ENCODE results near the gene CABP4.
A peak's percentile ranks its signal among the peaks of the same experiment; 100 is the strongest.

The CABP4 gene

DNA sequence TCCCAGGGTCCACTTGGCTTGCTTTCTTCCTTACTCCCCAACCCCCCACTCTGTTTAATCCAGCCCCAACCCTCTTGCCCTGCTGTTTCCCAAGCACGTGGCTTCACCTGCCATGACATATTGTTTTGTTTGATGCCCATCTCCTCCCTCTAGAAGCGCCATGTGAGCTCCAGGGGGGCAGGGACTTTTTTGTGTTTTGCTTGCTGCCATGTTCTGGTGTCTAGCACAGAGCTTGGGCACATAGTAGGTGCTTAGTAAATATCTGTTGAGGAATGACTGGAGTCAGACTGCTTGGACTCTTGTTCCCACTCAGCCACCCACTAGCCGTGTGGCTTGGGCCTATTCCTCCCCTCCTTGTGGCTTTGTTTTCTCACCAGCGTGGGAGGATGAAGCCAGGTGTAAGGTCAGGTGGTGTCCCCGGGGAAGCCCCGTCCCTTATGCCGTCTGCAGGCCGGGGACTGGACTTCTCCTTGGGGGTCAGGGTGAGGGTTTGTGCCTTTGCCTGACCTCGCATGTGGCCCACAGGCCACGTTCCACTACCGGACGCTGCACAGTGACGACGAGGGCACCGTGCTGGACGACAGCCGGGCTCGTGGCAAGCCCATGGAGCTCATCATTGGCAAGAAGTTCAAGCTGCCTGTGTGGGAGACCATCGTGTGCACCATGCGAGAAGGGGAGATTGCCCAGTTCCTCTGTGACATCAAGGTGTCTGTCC lies 31.5 kb downstream of the CABP4 start:
- DNase-seq (ENCODE audit: extremely low read depth, insufficient read length) = peak; percentile 87
- H3K27me3 ChIP-seq (replicated peaks; ENCODE audit: control insufficient read depth, insufficient read depth, low read length) = no peaks in the 10 kb centered on the region
- H3K36me3 ChIP-seq (ENCODE audit: control insufficient read depth, insufficient read depth, low read length) = peaks cover 19% of the 10 kb centered on the region
- no peak overlapping the region for H3K4me3 ChIP-seq (replicated peaks; ENCODE audit: low read depth, low read length)
- TF ChIP-seq, protein P1, sequence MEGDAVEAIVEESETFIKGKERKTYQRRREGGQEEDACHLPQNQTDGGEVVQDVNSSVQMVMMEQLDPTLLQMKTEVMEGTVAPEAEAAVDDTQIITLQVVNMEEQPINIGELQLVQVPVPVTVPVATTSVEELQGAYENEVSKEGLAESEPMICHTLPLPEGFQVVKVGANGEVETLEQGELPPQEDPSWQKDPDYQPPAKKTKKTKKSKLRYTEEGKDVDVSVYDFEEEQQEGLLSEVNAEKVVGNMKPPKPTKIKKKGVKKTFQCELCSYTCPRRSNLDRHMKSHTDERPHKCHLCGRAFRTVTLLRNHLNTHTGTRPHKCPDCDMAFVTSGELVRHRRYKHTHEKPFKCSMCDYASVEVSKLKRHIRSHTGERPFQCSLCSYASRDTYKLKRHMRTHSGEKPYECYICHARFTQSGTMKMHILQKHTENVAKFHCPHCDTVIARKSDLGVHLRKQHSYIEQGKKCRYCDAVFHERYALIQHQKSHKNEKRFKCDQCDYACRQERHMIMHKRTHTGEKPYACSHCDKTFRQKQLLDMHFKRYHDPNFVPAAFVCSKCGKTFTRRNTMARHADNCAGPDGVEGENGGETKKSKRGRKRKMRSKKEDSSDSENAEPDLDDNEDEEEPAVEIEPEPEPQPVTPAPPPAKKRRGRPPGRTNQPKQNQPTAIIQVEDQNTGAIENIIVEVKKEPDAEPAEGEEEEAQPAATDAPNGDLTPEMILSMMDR (IDR thresholded peaks at IDR 0.05; ENCODE audit: insufficient read depth, low read length, poor library complexity, severe bottlenecking) = no peak

DNA sequence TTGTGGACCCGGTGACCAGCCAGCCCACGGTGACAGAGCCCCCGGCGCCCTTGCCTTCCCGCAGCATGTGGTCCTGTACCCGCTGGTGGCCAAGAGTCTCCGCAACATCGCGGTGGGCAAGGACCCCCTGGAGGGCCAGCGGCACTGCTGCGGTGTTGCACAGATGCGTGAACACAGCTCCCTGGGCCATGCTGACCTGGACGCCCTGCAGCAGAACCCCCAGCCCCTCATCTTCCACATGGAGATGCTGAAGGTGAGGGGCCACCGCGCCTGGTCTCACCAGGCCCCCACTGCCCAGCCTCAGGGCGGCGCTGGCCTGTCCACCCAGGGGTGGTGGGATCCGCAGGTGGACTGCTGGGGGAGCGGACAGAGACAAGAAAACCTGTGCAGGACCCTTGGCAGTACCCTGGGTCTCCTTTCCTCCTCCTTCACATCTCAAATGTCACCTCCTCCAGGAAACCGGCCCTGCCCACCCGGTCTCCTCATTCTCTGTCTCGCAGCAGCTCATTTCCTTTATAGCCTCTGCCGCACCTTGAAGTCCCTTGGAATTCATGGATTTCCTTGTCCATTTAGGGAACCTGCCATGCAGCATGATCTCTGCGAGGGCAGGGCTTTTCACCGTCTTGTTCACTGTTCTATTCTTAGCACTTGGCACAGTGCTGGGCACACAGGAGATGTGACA lies 34.2 kb downstream of the CABP4 start:
- H3K36me3 ChIP-seq (ENCODE audit: control insufficient read depth, insufficient read depth, low read length) = peaks cover 33% of the 10 kb centered on the region
- H3K4me3 ChIP-seq (replicated peaks; ENCODE audit: low read depth, low read length) = no peak overlapping the region
- DNase-seq (ENCODE audit: extremely low read depth, insufficient read length) = peak; percentile 14
- TF ChIP-seq, protein P1 (IDR thresholded peaks at IDR 0.05; ENCODE audit: insufficient read depth, low read length, poor library complexity, severe bottlenecking) = no peak
- H3K27me3 ChIP-seq (replicated peaks; ENCODE audit: control insufficient read depth, insufficient read depth, low read length) = no peaks in the 10 kb centered on the region

DNA sequence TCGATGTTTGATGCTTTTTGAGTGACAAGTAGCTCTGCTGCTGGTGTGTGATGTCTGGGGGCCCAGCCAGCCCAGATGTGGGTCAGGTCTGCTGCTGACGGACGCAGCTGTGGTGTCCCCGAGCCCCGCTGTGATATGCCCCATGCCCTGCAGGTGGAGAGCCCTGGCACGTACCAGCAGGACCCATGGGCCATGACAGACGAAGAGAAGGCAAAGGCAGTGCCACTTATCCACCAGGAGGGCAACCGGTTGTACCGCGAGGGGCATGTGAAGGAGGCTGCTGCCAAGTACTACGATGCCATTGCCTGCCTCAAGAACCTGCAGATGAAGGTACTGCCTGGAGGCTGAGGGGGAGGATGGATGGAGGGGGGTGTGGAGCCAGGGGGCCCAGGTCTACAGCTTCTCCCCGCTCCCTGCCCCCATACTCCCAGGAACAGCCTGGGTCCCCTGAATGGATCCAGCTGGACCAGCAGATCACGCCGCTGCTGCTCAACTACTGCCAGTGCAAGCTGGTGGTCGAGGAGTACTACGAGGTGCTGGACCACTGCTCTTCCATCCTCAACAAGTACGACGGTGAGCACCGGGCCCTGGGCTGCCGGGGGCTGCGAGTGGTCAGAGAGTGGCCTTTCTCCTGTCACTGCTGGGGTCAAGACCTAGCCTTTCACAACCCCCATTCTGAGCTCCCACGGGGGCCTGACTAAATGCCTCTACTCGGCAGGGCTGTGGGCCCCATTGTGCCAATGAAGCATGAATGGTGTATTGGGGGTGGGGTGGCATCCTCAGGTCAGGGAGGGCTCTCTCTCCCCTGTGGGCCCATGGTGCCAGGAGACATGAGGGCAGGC lies 35.0 kb downstream of the CABP4 start:
- no peaks in the 10 kb centered on the region for H3K27me3 ChIP-seq (replicated peaks; ENCODE audit: control insufficient read depth, insufficient read depth, low read length)
- peak; percentile 18 for DNase-seq (ENCODE audit: extremely low read depth, insufficient read length)

DNA sequence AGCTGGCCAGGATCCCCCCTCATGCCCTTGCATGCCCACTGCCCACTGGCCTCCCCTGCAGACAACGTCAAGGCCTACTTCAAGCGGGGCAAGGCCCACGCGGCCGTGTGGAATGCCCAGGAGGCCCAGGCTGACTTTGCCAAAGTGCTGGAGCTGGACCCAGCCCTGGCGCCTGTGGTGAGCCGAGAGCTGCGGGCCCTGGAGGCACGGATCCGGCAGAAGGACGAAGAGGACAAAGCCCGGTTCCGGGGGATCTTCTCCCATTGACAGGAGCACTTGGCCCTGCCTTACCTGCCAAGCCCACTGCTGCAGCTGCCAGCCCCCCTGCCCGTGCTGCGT lies 35.5 kb downstream of the CABP4 start:
- H3K36me3 ChIP-seq (ENCODE audit: control insufficient read depth, insufficient read depth, low read length) = peaks cover 42% of the 10 kb centered on the region
- peak; percentile 15 for DNase-seq (ENCODE audit: extremely low read depth, insufficient read length)

More for the DNA sequence above, 35.0 kb downstream of the CABP4 start:
- TF ChIP-seq, protein P1 (IDR thresholded peaks at IDR 0.05; ENCODE audit: insufficient read depth, low read length, poor library complexity, severe bottlenecking) = no peak
- H3K36me3 ChIP-seq (ENCODE audit: control insufficient read depth, insufficient read depth, low read length) = peaks cover 36% of the 10 kb centered on the region
- no peak overlapping the region for H3K4me3 ChIP-seq (replicated peaks; ENCODE audit: low read depth, low read length)

GRCh38 chr11:67491276-67492068 lies 36.3 kb downstream of the CABP4 start:
- Histone ChIP-seq H3K27me3 (replicated peaks; ENCODE audit: control insufficient read depth, insufficient read depth, low read length) (no peaks in the 10 kb centered on the region), H3K4me3 (replicated peaks; ENCODE audit: low read depth, low read length) (no peak overlapping the region), H3K36me3 (ENCODE audit: control insufficient read depth, insufficient read depth, low read length) (peaks cover 47% of the 10 kb centered on the region)
- DNase-seq (ENCODE audit: extremely low read depth, insufficient read length) = peak; percentile 10
- TF ChIP-seq, protein P1 (IDR thresholded peaks at IDR 0.05; ENCODE audit: insufficient read depth, low read length, poor library complexity, severe bottlenecking) = no peak

More for the DNA sequence above, 35.5 kb downstream of the CABP4 start:
- TF ChIP-seq, protein P1 (IDR thresholded peaks at IDR 0.05; ENCODE audit: insufficient read depth, low read length, poor library complexity, severe bottlenecking) = no peak
- Histone ChIP-seq H3K27me3 (replicated peaks; ENCODE audit: control insufficient read depth, insufficient read depth, low read length) (no peaks in the 10 kb centered on the region), H3K4me3 (replicated peaks; ENCODE audit: low read depth, low read length) (no peak overlapping the region)

Data from GM06990 (cell line).